Measurements from ENCODE around the gene PRPH.
"Not testable (repeated sequence)": the region's sequence is repeated elsewhere in the genome, so short reads cannot be mapped to it uniquely, and the experiment has no call there.

Gene PRPH

DNA sequence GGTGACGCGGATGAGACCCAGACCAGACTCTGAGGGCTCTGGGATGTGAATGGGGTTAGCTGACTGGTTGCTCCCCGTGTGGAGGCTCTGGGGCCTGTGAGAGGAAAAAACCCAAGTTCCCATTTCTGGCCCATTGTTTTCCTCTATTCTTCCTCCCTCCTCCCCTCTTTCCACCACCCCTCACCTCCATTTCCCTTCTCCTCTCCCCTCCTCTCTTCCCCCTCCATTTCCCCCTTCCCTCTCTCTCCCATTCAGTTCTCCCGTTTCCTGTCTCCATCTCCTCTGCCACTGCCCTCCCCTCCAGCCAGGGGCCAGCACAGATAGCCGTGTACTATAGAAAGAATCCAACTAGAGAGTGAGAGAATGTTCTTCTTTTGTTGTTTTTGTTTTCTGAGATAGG lies 12.6 kb upstream of the PRPH start:
- H3K27ac ChIP-seq (ENCODE audit: low read depth, low read length) = no peak overlapping the region
- H2AFZ ChIP-seq (ENCODE audit: low read depth, low read length, severe bottlenecking) = no peak overlapping the region
- H3K9ac ChIP-seq (ENCODE audit: low read length) = no peak overlapping the region
- H3K4me2 ChIP-seq (ENCODE audit: low read depth, low read length, poor library complexity, severe bottlenecking) = no peak overlapping the region
- H3K4me3 ChIP-seq (ENCODE audit: insufficient read depth, low read length, poor library complexity, severe bottlenecking) = no peak overlapping the region
- H3K9me3 ChIP-seq (ENCODE audit: insufficient read depth, low read length) = no peaks in the 10 kb centered on the region
- no peak for TF ChIP-seq EZH2phosphoT487 (conservative IDR thresholded peaks at IDR 0.05; ENCODE audit: low read length)
- TF ChIP-seq, protein P1, sequence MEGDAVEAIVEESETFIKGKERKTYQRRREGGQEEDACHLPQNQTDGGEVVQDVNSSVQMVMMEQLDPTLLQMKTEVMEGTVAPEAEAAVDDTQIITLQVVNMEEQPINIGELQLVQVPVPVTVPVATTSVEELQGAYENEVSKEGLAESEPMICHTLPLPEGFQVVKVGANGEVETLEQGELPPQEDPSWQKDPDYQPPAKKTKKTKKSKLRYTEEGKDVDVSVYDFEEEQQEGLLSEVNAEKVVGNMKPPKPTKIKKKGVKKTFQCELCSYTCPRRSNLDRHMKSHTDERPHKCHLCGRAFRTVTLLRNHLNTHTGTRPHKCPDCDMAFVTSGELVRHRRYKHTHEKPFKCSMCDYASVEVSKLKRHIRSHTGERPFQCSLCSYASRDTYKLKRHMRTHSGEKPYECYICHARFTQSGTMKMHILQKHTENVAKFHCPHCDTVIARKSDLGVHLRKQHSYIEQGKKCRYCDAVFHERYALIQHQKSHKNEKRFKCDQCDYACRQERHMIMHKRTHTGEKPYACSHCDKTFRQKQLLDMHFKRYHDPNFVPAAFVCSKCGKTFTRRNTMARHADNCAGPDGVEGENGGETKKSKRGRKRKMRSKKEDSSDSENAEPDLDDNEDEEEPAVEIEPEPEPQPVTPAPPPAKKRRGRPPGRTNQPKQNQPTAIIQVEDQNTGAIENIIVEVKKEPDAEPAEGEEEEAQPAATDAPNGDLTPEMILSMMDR (IDR thresholded peaks at IDR 0.05; ENCODE audit: insufficient read depth, low read length, poor library complexity, severe bottlenecking) = no peak
- H3K36me3 ChIP-seq (ENCODE audit: low read length) = no peaks in the 10 kb centered on the region
- no peaks in the 10 kb centered on the region for H3F3A ChIP-seq (ENCODE audit: insufficient read depth)
- H3K9me2 ChIP-seq (replicated peaks; ENCODE audit: insufficient read depth, low read length) = no peaks in the 10 kb centered on the region
- no peaks in the 10 kb centered on the region for H4K20me1 ChIP-seq (ENCODE audit: low read depth, low read length)
- H3K79me2 ChIP-seq (ENCODE audit: insufficient read depth, low read length) = no peaks in the 10 kb centered on the region
- no peaks in the 10 kb centered on the region for H3K27me3 ChIP-seq (ENCODE audit: low read length)

DNA sequence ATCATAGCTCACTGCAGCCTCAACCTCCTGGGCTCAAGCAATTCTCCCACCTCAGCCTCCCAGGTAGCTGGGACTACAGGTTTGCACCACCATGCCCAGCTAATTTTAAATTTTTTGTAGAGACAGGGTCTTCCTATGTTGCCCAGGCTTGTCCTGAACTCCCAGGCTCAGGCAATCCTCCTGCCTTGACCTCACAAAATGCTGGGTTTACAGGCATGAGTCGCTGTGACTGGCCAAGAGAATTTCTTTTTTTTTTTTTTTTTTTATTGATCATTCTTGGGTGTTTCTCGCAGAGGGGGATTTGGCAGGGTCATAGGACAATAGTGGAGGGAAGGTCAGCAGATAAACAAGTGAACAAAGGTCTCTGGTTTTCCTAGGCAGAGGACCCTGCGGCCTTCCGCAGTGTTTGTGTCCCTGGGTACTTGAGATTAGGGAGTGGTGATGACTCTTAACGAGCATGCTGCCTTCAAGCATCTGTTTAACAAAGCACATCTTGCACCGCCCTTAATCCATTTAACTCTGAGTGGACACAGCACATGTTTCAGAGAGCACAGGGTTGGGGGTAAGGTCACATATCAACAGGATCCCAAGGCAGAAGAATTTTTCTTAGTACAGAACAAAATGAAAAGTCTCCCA lies 12.1 kb upstream of the PRPH start:
- H2AFZ ChIP-seq (ENCODE audit: low read depth, low read length, severe bottlenecking); H3K27me3 ChIP-seq (ENCODE audit: low read length); H3F3A ChIP-seq (ENCODE audit: insufficient read depth); H3K4me2 ChIP-seq (ENCODE audit: low read depth, low read length, poor library complexity, severe bottlenecking); H3K4me3 ChIP-seq (ENCODE audit: insufficient read depth, low read length, poor library complexity, severe bottlenecking); H3K79me2 ChIP-seq (ENCODE audit: insufficient read depth, low read length); H3K36me3 ChIP-seq (ENCODE audit: low read length); H3K27ac ChIP-seq (ENCODE audit: low read depth, low read length); H3K9me2 ChIP-seq (replicated peaks; ENCODE audit: insufficient read depth, low read length); H4K20me1 ChIP-seq (ENCODE audit: low read depth, low read length); H3K9ac ChIP-seq (ENCODE audit: low read length); H3K9me3 ChIP-seq (ENCODE audit: insufficient read depth, low read length): not testable (repeated sequence)

DNA sequence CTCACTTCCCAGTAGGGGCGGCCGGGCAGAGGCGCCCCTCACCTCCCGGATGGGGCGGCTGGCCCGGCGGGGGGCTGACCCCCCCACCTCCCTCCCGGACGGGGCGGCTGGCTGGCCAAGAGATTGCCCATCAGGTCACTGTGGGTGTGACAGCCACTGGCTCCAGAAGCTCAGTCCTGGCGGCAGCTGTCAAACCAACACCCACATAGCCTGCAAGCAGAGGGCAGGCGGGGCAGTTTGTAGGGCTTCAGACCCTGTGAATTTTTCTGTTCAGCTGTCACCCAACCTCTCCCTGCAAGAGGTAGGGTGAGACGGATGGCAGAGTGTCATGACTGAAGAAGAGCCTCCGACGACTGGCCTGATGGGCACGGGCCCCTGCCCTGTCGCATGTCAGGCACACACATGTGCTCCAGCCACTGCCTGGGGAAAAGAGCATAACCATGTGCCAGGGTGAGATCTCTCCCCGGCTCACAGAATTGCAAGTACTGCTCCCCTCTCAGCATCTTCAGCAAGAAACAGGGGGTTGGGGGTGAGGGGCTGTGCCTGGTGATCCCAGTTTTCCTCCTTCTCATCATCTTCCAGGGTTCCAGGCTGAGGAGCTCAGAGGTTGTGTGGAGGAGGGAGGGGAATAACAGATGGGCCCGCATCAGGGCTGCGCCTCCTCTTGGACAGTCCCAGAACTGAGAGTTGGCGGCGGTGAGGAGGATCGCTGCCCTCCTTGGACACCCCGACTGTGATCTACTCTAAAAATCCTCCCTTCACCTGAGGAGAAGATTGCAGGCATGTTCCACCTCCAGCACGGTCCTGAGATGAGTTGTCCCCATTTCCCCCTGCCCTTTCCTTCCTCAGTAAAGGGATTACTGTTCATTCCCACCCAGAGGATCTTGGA lies 11.2 kb upstream of the PRPH start:
- H2AFZ ChIP-seq (ENCODE audit: low read depth, low read length, severe bottlenecking) = no peak overlapping the region
- H3K9me2 ChIP-seq (replicated peaks; ENCODE audit: insufficient read depth, low read length) = no peaks in the 10 kb centered on the region
- no peaks in the 10 kb centered on the region for H3K9me3 ChIP-seq (ENCODE audit: insufficient read depth, low read length)
- H3K36me3 ChIP-seq (ENCODE audit: low read length) = no peaks in the 10 kb centered on the region
- no peaks in the 10 kb centered on the region for H4K20me1 ChIP-seq (ENCODE audit: low read depth, low read length)
- H3K9ac ChIP-seq (ENCODE audit: low read length) = no peak overlapping the region
- no peaks in the 10 kb centered on the region for H3F3A ChIP-seq (ENCODE audit: insufficient read depth)
- H3K79me2 ChIP-seq (ENCODE audit: insufficient read depth, low read length) = no peaks in the 10 kb centered on the region
- TF ChIP-seq, protein P1 (IDR thresholded peaks at IDR 0.05; ENCODE audit: insufficient read depth, low read length, poor library complexity, severe bottlenecking) = no peak
- no peak for TF ChIP-seq EZH2phosphoT487 (conservative IDR thresholded peaks at IDR 0.05; ENCODE audit: low read length)
- H3K4me2 ChIP-seq (ENCODE audit: low read depth, low read length, poor library complexity, severe bottlenecking) = no peak overlapping the region
- no peak overlapping the region for H3K4me3 ChIP-seq (ENCODE audit: insufficient read depth, low read length, poor library complexity, severe bottlenecking)
- H3K27ac ChIP-seq (ENCODE audit: low read depth, low read length) = no peak overlapping the region
- H3K27me3 ChIP-seq (ENCODE audit: low read length) = no peaks in the 10 kb centered on the region

DNA sequence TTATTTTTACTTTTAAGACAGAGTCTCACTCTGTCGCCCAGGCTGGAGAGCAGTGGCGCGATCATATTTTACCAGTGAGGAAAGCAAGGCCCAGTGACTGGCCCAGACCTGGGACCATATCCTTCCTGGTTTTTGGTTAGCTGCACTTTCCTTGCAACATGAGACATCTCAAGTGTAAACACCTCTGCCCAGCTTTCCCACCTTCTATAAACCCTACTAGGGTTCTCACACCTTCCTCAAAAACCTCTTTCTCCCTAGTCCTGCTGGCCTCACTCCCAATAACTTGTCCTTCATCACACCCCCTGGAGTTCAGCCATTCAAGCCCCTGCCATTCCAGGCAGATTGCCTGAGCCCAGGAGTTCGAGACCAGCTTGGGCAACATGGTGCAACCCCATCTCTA lies 10.3 kb upstream of the PRPH start:
- Histone ChIP-seq H2AFZ (ENCODE audit: low read depth, low read length, severe bottlenecking) (no peak overlapping the region), H3K27me3 (ENCODE audit: low read length) (no peaks in the 10 kb centered on the region), H3K4me3 (ENCODE audit: insufficient read depth, low read length, poor library complexity, severe bottlenecking) (no peak overlapping the region), H3K9me3 (ENCODE audit: insufficient read depth, low read length) (no peaks in the 10 kb centered on the region), H3K79me2 (ENCODE audit: insufficient read depth, low read length) (no peaks in the 10 kb centered on the region), H3K9me2 (replicated peaks; ENCODE audit: insufficient read depth, low read length) (no peaks in the 10 kb centered on the region), H3K9ac (ENCODE audit: low read length) (no peak overlapping the region), H3K36me3 (ENCODE audit: low read length) (no peaks in the 10 kb centered on the region), H3K4me2 (ENCODE audit: low read depth, low read length, poor library complexity, severe bottlenecking) (no peak overlapping the region), H3F3A (ENCODE audit: insufficient read depth) (no peaks in the 10 kb centered on the region), H4K20me1 (ENCODE audit: low read depth, low read length) (no peaks in the 10 kb centered on the region), H3K27ac (ENCODE audit: low read depth, low read length) (no peak overlapping the region)
- no peak for TF ChIP-seq EZH2phosphoT487 (conservative IDR thresholded peaks at IDR 0.05; ENCODE audit: low read length)
- TF ChIP-seq, protein P1 (IDR thresholded peaks at IDR 0.05; ENCODE audit: insufficient read depth, low read length, poor library complexity, severe bottlenecking) = no peak
